GM18508 (cell line): ENCODE measurements around the gene NFIC.
A peak's percentile ranks its signal among the peaks of the same experiment; 100 is the strongest.
"Not testable (repeated sequence)": the region's sequence is repeated elsewhere in the genome, so short reads cannot be mapped to it uniquely, and the experiment has no call there.

ENCODE experiments used
- ATAC-seq: cut with Tn5 transposase; IDR thresholded peaks from one replicate; pipeline ENCODE4 v1.9.1; 2021; ENCODE audit warnings: moderate number of reproducible peaks; ENCODE audit not compliant: insufficient read depth, unreplicated experiment

NFIC gene

GRCh38 chr19:3412066-3412465, 45.7 kb downstream of the NFIC start:
- ATAC-seq, result no peak

DNA sequence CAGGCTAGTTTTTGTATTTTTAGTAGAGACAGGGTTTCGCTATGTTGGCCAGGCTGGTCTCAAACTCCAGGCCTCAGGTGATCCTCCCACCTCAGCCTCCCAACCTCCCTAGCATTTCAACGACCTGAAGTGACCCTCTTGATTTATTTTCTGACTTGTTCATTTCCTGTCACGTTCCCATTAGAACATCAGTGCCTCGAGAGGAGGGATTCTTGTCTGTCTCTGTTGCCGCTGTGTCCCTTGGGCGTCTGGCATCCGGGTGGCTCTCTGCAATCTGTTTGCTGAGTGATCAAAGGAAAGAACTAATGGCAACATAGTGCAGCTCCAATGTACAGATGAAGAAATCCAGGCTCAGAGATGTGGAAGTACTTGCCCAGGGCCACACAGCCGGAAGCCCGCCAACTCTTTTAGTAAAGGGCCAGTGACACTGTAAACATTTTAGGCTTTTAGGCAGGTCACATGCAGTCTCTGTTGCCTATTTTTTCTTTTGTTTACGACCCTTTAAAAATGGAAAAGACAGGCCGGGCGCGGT, 47.5 kb downstream of the NFIC start:
- no peak for ATAC-seq

DNA sequence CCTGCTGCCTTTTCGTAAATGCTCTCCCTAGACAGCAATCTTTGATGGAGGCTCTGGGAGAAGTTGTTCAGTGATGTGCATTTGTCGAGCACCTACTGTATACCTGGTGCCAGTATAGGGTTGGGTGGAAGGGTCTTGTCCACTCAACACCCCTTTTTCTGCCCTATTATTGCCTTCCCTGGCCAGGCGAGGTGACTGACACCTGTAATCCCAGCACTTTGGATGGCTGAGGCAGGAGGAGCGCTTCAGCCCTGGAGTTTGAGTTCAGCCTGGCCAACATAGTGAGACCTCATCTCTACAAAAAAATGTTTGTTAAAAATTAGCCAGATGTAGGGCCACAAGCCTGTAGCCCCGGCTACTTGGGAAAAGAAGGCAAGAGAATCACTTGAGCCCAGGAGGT, 49.3 kb downstream of the NFIC start:
- no peak for ATAC-seq

GRCh38 chr19:3420244-3420755, 53.9 kb downstream of the NFIC start:
- ATAC-seq, result no peak

GRCh38 chr19:3420909-3421619, 54.7 kb downstream of the NFIC start:
- ATAC-seq, result no peak

DNA sequence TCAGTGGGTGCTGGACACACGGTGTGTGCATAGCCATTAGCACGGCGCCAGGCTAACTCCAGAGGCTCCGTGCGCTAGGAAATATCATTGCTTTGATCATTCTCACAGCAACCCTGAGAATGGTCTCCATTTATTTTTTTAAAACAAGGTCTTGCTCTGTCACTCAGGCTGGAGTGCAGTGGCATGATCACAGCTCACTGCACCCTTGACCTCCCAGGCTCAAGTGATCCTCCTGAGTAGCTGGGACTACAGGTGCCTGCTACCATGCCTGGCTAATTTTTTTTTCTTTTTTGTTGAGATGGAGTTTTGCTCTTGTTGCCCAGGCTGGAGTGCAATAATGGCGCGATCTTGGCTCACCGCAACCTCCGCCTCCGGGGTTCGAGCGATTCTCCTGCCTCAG, 55.3 kb downstream of the NFIC start:
- ATAC-seq, result not testable (repeated sequence)

DNA sequence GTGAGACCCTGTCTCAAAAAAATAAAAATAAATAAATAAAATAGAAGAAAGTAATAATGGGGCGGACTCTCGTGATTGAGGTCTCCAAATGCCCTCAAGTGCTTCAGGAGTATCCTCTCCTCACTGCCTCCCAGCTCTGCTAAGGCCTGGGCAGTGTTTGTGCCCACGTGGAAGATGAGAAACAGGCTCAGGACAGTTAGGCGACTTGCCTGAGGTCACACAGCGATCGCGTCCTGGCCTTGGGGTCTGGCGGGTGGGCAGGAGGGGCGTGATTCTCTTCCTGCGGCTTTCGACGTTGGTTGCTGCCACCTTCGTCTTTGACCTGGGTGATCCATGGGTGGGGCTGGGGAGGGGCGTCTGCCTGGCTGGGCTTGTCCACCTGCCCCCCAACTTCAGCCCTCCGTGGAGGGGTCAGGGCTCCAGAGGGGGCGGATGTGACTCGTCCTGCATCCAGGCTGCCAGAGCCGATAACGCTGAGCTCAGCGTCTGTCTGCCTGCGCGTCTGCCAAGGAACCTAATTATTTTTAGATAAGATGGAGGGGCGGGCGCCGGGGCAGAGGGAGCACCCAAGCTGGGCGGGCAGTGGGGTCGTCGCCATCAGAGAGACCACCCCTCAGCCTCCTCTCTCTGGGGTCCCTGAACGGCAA, 56.9 kb downstream of the NFIC start:
- ATAC-seq, result no peak

- no peak for ATAC-seq
Measured at GRCh38 chr19:3426433-3426832, 60.0 kb downstream of the NFIC start.

DNA sequence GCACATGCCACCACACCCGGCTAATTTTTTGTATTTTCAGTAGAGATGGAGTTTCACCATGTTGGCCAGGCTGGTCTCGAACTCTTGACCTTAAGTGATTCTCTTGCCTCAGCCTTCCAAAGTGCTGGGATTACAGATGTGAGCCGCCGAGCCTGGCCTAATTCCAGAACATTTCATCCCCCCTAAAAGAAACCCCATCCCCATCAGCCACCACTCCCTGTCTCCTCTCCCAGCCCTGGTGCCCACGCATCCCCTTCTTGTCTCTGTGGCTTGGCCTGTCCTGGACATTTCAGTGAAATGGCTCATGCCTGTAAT, 63.9 kb downstream of the NFIC start:
- not testable (repeated sequence) for ATAC-seq

- ATAC-seq, result no peak
Measured at GRCh38 chr19:3431760-3432397, 65.5 kb downstream of the NFIC start.

GRCh38 chr19:3433313-3433712, 66.9 kb downstream of the NFIC start:
- no peak for ATAC-seq

GRCh38 chr19:3433805-3434540, 67.6 kb downstream of the NFIC start:
- no peak for ATAC-seq

DNA sequence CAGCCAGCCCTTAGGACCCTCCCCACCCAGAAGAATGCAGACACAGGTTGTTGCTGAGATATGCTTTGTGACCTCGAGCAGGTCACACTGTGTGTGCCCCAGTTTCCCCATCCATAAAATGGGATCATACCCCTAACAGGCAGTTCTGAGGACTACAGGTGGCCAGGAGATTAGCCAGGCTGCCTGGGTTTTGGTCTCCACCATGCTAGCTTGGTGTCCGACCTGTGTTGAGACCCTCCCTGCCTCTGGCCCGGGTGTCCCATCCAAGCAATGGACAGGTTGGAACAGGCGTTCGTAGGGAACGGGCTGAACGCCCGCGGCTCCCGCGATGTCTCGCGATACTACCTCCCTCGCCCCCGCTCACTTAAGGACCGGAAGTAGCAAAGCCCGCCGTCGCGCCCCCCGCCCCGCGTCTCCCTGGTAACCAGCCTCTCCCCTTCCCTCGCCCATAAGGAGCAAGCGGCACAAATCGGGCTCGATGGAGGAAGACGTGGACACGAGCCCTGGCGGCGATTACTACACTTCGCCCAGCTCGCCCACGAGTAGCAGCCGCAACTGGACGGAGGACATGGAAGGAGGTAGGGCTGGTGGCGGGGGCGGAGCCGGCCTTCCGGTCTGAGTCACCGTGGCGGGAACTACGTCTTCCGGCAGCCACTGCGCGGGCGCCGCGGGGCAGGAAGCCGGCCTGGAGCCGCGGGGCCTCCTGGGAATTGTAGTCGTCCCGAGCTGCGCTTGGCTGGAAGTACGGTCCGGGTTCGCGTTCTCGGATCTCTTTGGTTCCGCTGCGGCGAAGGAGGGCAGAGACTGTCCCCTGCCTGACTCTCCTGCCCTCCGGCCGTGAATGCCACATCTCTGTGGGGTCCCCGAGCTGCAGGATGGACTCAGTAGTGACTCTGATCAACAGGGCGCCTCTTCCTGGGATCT, 68.5 kb downstream of the NFIC start:
- peak; percentile 48 for ATAC-seq

- ATAC-seq, result no peak
Measured at GRCh38 chr19:3440082-3440481, 73.7 kb downstream of the NFIC start.

GRCh38 chr19:3441089-3441985, 75.0 kb downstream of the NFIC start:
- no peak for ATAC-seq

DNA sequence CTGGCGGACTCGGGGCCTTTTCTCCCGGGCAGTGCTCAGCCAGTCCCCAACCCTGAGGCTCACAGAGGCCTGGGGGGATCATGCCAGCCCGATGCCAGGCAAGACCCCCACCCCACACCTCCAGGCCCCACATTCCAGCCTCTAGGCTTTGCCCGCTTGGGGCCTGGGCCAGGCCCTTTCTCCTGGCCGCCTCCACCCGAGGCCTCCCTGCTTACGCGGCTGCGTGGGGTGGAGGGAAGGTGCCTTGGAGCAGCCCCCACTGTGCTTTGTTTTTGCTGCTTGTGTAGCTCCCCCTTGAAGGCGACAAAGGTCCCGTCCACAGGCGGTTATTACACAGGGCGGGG, 75.6 kb downstream of the NFIC start:
- no peak for ATAC-seq

- no peak for ATAC-seq
Measured at GRCh38 chr19:3442487-3443071, 76.2 kb downstream of the NFIC start.
